ENCODE data around the gene EMC1.

The EMC1 gene

DNA sequence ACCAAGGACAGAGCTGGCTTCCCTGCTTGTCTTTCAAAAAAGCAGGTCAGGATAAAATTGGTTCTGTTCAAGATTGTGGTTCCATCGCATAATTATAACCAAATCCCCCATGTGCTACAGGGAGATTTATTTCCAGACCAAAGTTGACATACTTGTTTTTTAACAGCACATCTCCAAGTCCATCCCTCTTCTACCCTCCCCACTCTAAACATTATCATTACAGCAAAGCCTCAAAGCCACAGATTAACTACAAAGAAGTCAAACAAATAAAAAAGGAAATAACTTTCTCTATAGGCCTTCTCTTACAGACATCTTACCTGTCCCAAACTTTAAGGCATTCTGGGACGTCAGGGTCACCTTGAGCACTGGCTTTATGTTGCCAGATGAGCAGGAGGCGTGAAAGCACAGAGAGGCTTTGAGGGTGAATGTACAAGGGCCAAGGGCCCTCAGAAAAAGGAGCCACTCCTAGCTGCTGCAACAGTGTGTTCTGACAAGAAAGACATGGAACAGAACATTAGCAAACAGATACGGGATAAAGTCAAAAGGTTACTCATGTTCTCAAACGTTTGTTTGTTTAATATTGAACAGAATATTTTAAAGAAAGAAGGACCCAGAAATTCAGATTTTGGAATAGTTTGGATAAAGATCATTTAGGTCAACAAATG, 72.5 kb downstream of the EMC1 start:
- TF ChIP-seq, protein P1, sequence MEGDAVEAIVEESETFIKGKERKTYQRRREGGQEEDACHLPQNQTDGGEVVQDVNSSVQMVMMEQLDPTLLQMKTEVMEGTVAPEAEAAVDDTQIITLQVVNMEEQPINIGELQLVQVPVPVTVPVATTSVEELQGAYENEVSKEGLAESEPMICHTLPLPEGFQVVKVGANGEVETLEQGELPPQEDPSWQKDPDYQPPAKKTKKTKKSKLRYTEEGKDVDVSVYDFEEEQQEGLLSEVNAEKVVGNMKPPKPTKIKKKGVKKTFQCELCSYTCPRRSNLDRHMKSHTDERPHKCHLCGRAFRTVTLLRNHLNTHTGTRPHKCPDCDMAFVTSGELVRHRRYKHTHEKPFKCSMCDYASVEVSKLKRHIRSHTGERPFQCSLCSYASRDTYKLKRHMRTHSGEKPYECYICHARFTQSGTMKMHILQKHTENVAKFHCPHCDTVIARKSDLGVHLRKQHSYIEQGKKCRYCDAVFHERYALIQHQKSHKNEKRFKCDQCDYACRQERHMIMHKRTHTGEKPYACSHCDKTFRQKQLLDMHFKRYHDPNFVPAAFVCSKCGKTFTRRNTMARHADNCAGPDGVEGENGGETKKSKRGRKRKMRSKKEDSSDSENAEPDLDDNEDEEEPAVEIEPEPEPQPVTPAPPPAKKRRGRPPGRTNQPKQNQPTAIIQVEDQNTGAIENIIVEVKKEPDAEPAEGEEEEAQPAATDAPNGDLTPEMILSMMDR (IDR thresholded peaks at IDR 0.05) = no peak
- TF ChIP-seq ZFX (IDR thresholded peaks at IDR 0.05; ENCODE audit: borderline replicate concordance) = no peak
- no peak overlapping the region for H3K27ac ChIP-seq

DNA sequence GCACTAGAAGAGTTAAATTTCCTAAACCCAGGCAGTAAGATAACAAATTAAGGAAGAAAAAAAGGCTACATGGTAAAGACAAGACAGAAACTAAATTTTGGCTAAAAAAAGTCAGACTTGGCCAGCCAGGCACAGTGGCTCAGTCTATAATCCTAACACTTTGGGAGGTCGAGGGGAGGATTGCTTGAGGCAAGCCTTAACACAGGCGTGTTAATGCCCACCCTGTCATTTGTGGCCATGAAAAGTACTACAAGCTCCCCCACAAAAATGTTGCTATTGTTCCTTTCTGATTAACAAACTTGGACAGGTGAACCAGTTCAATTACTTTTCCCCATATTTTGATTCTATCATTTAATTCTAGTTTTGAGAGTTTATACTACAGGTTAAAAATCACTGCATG, 73.5 kb downstream of the EMC1 start:
- TF ChIP-seq, protein P1 (IDR thresholded peaks at IDR 0.05) = no peak
- TF ChIP-seq ZFX (IDR thresholded peaks at IDR 0.05; ENCODE audit: borderline replicate concordance) = no peak
- H3K27ac ChIP-seq = no peak overlapping the region

DNA sequence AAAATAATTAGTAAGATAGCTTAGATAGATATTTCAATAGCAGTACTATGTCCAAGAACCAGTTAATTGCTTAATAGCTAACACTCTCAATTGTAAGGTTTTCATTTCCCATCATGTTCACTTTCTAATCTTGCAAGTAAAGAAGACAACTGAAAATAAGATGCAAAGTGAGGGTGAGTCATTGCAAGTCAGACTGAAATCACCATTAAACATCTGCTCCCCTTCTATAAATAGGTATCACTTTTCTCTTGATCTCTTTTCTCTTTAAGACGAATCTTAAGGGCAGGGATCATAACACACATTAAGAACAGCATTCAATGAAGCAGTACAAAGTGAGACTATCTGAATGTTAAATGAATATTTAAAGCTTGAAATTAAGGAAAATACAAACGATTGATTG, 81.7 kb downstream of the EMC1 start:
- no peak overlapping the region for H3K27ac ChIP-seq
- TF ChIP-seq ZFX (IDR thresholded peaks at IDR 0.05; ENCODE audit: borderline replicate concordance) = no peak
- TF ChIP-seq, protein P1 (IDR thresholded peaks at IDR 0.05) = no peak

DNA sequence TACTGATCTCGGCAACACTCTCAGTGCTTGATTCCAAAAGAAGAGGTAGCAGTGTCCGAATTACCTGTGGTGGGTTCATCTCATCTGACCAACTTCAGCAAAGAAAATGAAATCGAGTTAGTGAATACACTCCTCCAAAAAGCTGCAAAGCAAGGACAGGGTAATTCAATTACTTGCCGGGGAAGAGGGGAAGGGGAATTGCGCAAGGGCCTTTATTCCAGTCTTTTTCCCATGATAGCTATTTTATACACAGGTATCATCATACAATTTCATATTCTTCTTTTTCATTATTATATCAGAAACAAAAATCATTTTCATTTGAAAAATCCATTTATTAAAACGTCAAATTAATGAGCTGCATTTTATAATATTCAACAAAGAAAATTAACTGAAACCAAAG, 84.2 kb downstream of the EMC1 start:
- H3K27ac ChIP-seq = no peak overlapping the region
- TF ChIP-seq, protein P1 (IDR thresholded peaks at IDR 0.05) = no peak

DNA sequence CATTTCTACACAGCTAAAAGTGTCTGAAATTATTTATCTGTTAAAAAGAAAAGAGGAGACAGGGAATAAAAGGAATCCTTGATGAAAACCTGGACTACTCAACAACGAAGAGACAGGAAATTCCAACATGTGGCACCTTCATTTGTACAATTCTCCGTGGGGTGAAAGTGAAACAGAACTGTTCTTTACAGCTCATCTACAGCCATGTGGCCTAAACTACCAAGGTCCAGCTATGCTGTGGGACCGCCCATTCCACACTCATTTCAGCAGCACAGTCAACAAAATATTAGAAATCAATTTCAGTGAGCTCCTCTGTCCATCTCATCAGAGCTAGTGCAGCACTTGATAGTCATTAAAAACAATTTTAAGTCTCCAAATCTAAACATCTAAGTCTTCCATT, 85.3 kb downstream of the EMC1 start:
- no peak for TF ChIP-seq ZFX (IDR thresholded peaks at IDR 0.05; ENCODE audit: borderline replicate concordance)
- H3K27ac ChIP-seq = no peak overlapping the region
